HepG2 (cell line): ENCODE data around the gene KANSL1. TPM values are rescaled to one million over a fixed set of nuclear protein-coding genes. Genes with fewer than 3 reads are reported as not detected.

Experiments used
- ATAC-seq: fragments of 200-7000 bp; cut with Tn5 transposase; 3 replicates; pipeline ENCODE4 v1.9.1; 2020; ENCODE audit warnings: mild to moderate bottlenecking, moderate library complexity
- BruUV-seq: library from RNA; stranded (reverse); fragments of 400-500 nt; replicated peaks from 2 replicates; lab custom pipeline; 2021; lab: Mats Ljungman, UMichigan
- CTCF ChIA-PET: fragments of 300-600 bp; formaldehyde crosslinking; extraction: SDS; loops from one replicate; lab custom pipeline; 2021; ENCODE audit warnings: low total read pairs, inconsistent platforms, low intra/inter-chr PET ratio; lab: Yijun Ruan, JAX
- POLR2A ChIA-PET: fragments of 350-600 bp; sonication (Branson Sonifier 250); formaldehyde crosslinking; loops from one replicate; lab custom pipeline; 2020; ENCODE audit warnings: antibody characterized with exemption, inconsistent platforms; lab: Yijun Ruan, JAX
- DNase-seq: peaks from one replicate; pipeline ENCODE4 v3.0.0-alpha.2; 2015; ENCODE audit warnings: low spot score
- FAIRE-seq: peaks from 3 replicates; lab custom pipeline; 2011; peaks lifted over from hg19 to GRCh38; lab: Jason Lieb, UNC
- H2AFZ ChIP-seq: one replicate; pipeline ENCODE4 v1.6.1; 2011; ENCODE audit warnings: low read length, inconsistent platforms
- H3K27ac ChIP-seq: fragments of 300-600 bp; 3 replicates; pipeline ENCODE4 v1.8.0; 2011; ENCODE audit warnings: mixed run types, mild to moderate bottlenecking, mixed read lengths, low read length, inconsistent platforms; ENCODE audit not compliant: insufficient read depth; ENCODE audit errors: extremely low read length
- H3K27me3 ChIP-seq, 2 experiments: fragments of 200-600 bp in 1 of 2; 2 replicates in 1 of 2; 3 replicates in 1 of 2; pipeline versions ENCODE4 v1.6.0 to v1.8.0; 2011; ENCODE audit warnings: low read length in 2 of 2, mild to moderate bottlenecking in 2 of 2, moderate library complexity in 2 of 2, inconsistent platforms in 1 of 2; ENCODE audit not compliant: insufficient read depth in 2 of 2, control insufficient read depth in 1 of 2
- H3K36me3 ChIP-seq, 2 experiments: fragments of 200-600 bp in 1 of 2; replicated peaks in 1 of 2; 2 replicates in 1 of 2; 3 replicates in 1 of 2; pipeline versions ENCODE4 v1.5.1 to v1.8.0; 2011; ENCODE audit warnings: low read length in 2 of 2, inconsistent platforms in 1 of 2; ENCODE audit not compliant: insufficient read depth in 2 of 2, control insufficient read depth in 1 of 2
- H3K4me1 ChIP-seq: 2 replicates; pipeline ENCODE4 v1.5.1; 2012; ENCODE audit warnings: low read length, inconsistent platforms; ENCODE audit not compliant: insufficient read depth
- H3K4me2 ChIP-seq: 2 replicates; pipeline ENCODE4 v1.6.0; 2011; ENCODE audit warnings: low read depth, low read length, inconsistent platforms
- H3K4me3 ChIP-seq, 3 experiments: fragments of 200-600 bp in 1 of 3; sonication (generic), shearing (Covaris generic) in 1 of 3; replicated peaks in 1 of 3; 2 replicates each; pipeline ENCODE4 v1.5.1; 2011 to 2016; ENCODE audit warnings: low read length in 3 of 3, inconsistent platforms in 2 of 3, low read depth in 2 of 3, mild to moderate bottlenecking in 2 of 3, control low read depth in 1 of 3, mixed read lengths in 1 of 3; ENCODE audit not compliant: insufficient read depth in 1 of 3
- H3K79me2 ChIP-seq: one replicate; pipeline ENCODE4 v1.6.1; 2011; ENCODE audit warnings: low read length, inconsistent platforms; ENCODE audit not compliant: insufficient read depth
- H3K9ac ChIP-seq: 2 replicates; pipeline ENCODE4 v1.6.0; 2011; ENCODE audit warnings: mild to moderate bottlenecking, low read depth, low read length, inconsistent platforms; ENCODE audit not compliant: insufficient read depth
- H3K9me3 ChIP-seq: 2 replicates; pipeline ENCODE4 v1.5.1; 2012; ENCODE audit warnings: mild to moderate bottlenecking, low read length
- H4K20me1 ChIP-seq: 2 replicates; pipeline ENCODE4 v1.6.0; 2011; ENCODE audit warnings: inconsistent platforms, mild to moderate bottlenecking, low read length, moderate library complexity; ENCODE audit not compliant: insufficient read depth
- DMTF1 ChIP-seq: sonication (generic); formaldehyde crosslinking; IDR thresholded peaks from 2 replicates; pipeline ENCODE4 v1.4.0; 2020; ENCODE audit warnings: mild to moderate bottlenecking, missing genetic modification reagents
- HES4 ChIP-seq: sonication (generic); formaldehyde crosslinking; IDR thresholded peaks from 2 replicates; pipeline ENCODE4 v1.9.0; 2021; ENCODE audit warnings: mild to moderate bottlenecking, missing genetic modification reagents, borderline replicate concordance
- HMGA1 ChIP-seq: sonication (generic); formaldehyde crosslinking; conservative IDR thresholded peaks from 2 replicates; pipeline ENCODE4 v1.4.0; 2020; ENCODE audit warnings: missing genetic modification reagents
- MED1 ChIP-seq: sonication (generic); formaldehyde crosslinking; IDR thresholded peaks from 2 replicates; pipeline ENCODE4 v1.4.0; 2020; ENCODE audit warnings: missing genetic modification reagents
- NONO ChIP-seq, 2 experiments: fragments of 450-650 bp in 1 of 2; sonication (generic) in 1 of 2; formaldehyde crosslinking in 1 of 2; IDR thresholded peaks in 1 of 2; conservative IDR thresholded peaks in 1 of 2; 2 replicates each; pipeline versions ENCODE4 v1.6.1 to v1.8.0; 2017 to 2022; ENCODE audit warnings: mild to moderate bottlenecking in 1 of 2, missing genetic modification reagents in 1 of 2, moderate library complexity in 1 of 2
- RXRB ChIP-seq: IDR thresholded peaks from 2 replicates; pipeline ENCODE4 v1.6.1; 2016; ENCODE audit warnings: borderline replicate concordance, missing genetic modification reagents, missing compliant biosample characterization
- ZBTB26 ChIP-seq: IDR thresholded peaks from 2 replicates; pipeline ENCODE4 v1.6.1; 2016; ENCODE audit warnings: missing compliant biosample characterization, missing genetic modification reagents, borderline replicate concordance
- WGBS: methylation state at CpG from one replicate; pipeline ENCODE4 v1.1.6; 2017; ENCODE audit warnings: low lambda C conversion rate; 5-methylcytosine and 5-hydroxymethylcytosine counted together
- in situ Hi-C: cut with HindIII; loops from 2 replicates; pipeline ENCODE4 v1.10.0; 2017; ENCODE audit warnings: low pct_unique_long_range_greater_than_20kb; ENCODE audit not compliant: extremely low pct_ligation_motif_present
- intact Hi-C: fragments of 100-400 bp; cut with micrococcal nuclease; formaldehyde crosslinking; loops from one replicate; pipeline ENCODE4 v1.10.0; 2022; ENCODE audit not compliant: unreplicated experiment
- polyA plus RNA-seq, 8 experiments: library from polyadenylated mRNA; depleted of rRNA in 3 of 8; stranded (reverse) in 7 of 8; unstranded in 1 of 8; fragments of >200 nt; fragmentation: Illumina TruSeq in 4 of 8; extraction: Trizol in 4 of 8; gene quantifications; 2 replicates each; pipeline versions ENCODE4 v1.2.1 to v1.2.3, GENCODE V29; 2011 to 2016; ENCODE audit warnings: low read depth in 4 of 8, missing spikeins in 1 of 8, mixed read lengths in 1 of 8; ENCODE audit not compliant: insufficient read depth in 1 of 8
- total RNA-seq, 5 experiments: library from RNA; depleted of rRNA; stranded (reverse); fragments of >200 nt; fragmentation: Illumina TruSeq; extraction: Trizol; gene quantifications; 2 replicates each; pipeline ENCODE4 v1.2.3, GENCODE V29; 2016; ENCODE audit warnings: low read depth in 1 of 5

The KANSL1 gene
- total and polyA plus RNA-seq, 2 of the 13 experiments (the other 11 are each of a cell fraction or from before 2014, with no cell fraction given) = 24.0 to 59.6 TPM

GRCh38 chr17:46121165-46121764 lies 72.0 kb downstream of the KANSL1 start:
- peaks cover 47% of the 10 kb centered on the region for H3K4me1 ChIP-seq
- WGBS = 100% methylated on average over 1 of the region's 1 CpG
- peaks cover 69% of the 10 kb centered on the region for H4K20me1 ChIP-seq
- H3K36me3 ChIP-seq = peaks cover 0 to 4% of the 10 kb centered on the region in 2 experiments; a peak in 1 of 5 replicates
- H3K9ac ChIP-seq = no peak overlapping the region
- CTCF ChIA-PET = no interaction called here
- DNase-seq (no peak), FAIRE-seq (no peak), ATAC-seq (no peak)
- no peaks in the 10 kb centered on the region for H3K27me3 ChIP-seq
- TF ChIP-seq HES4 (CRISPR knock-in tag) (no peak), ZBTB26 (CRISPR knock-in tag) (no peak), RXRB (CRISPR knock-in tag) (no peak), HMGA1 (CRISPR knock-in tag) (no peak), NONO (IDR thresholded peaks at IDR 0.05) (no peak), NONO (CRISPR knock-in tag; conservative IDR thresholded peaks at IDR 0.05) (no peak), DMTF1 (CRISPR knock-in tag) (no peak), MED1 (CRISPR knock-in tag) (no peak)
- in situ Hi-C loops (no loop called here), intact Hi-C loops (no loop called here)
- POLR2A ChIA-PET = no interaction called here
- BruUV-seq = no TSS peak
- H3K4me2 ChIP-seq = no peak overlapping the region
- H2AFZ ChIP-seq = no peak overlapping the region
- no peaks in the 10 kb centered on the region for H3K9me3 ChIP-seq
- H3K4me3 ChIP-seq = no peak overlapping the region
- H3K27ac ChIP-seq = no peak overlapping the region
- H3K79me2 ChIP-seq = peaks cover 96% of the 10 kb centered on the region
